SK-N-MC (cell line): ENCODE results near the gene LBX2.

Experiments used
- EZH2 ChIP-seq: fragments of 200-600 bp; sonication (generic); IDR thresholded peaks from one replicate; pipeline ENCODE4 v1.6.1; 2017; ENCODE audit warnings: antibody characterized with exemption
- FOXP2 ChIP-seq: optimal IDR thresholded peaks from 2 replicates; pipeline ENCODE3; 2011; ENCODE audit warnings: mild to moderate bottlenecking, moderate library complexity; ENCODE audit not compliant: insufficient read depth; ENCODE audit errors: extremely low read length, control extremely low read depth
- POLR2AphosphoS5 ChIP-seq: IDR thresholded peaks from 2 replicates; pipeline ENCODE4 v1.6.1; 2012; ENCODE audit warnings: mild to moderate bottlenecking, low read depth, low read length, borderline replicate concordance

GRCh38 chr2:74534411-74534810 is 35.0 kb upstream of the LBX2 start:
- TF ChIP-seq EZH2, result no peak
- no peak for TF ChIP-seq POLR2AphosphoS5
- no peak for TF ChIP-seq FOXP2
